Measurements from ENCODE around the gene FHOD1.

FHOD1 gene

GRCh38 chr16:67202956-67203493, 44.3 kb downstream of the FHOD1 start:
- TF ChIP-seq POLR2AphosphoS5 (IDR thresholded peaks at IDR 0.05; ENCODE audit: low read depth), result no peak
- no peak for TF ChIP-seq GABPA (IDR thresholded peaks at IDR 0.05; ENCODE audit: low read depth)
- no peak for TF ChIP-seq REST (IDR thresholded peaks at IDR 0.05; ENCODE audit: insufficient replicate concordance, low read depth)
- TF ChIP-seq CTCF (IDR thresholded peaks at IDR 0.05; ENCODE audit: insufficient read depth, low read length), result no peak
- no peak for TF ChIP-seq SPI1 (IDR thresholded peaks at IDR 0.05; ENCODE audit: borderline replicate concordance, low read depth)
- no peak for DNase-seq (ENCODE audit: low read depth in 1 of 2, low spot score in 1 of 2)
- Histone ChIP-seq H3K4me3 (replicated peaks; ENCODE audit: insufficient read depth, low read length) (no peak overlapping the region), H3K27me3 (ENCODE audit: insufficient read depth, poor library complexity, severe bottlenecking) (no peaks in the 10 kb centered on the region), H3K27ac (replicated peaks) (no peak overlapping the region)

GRCh38 chr16:67202426-67202825, 44.9 kb downstream of the FHOD1 start:
- no peaks in the 10 kb centered on the region for H3K27me3 ChIP-seq (ENCODE audit: insufficient read depth, poor library complexity, severe bottlenecking)
- H3K4me3 ChIP-seq (replicated peaks; ENCODE audit: insufficient read depth, low read length), result no peak overlapping the region
- TF ChIP-seq CTCF (IDR thresholded peaks at IDR 0.05; ENCODE audit: insufficient read depth, low read length) (no peak), GABPA (IDR thresholded peaks at IDR 0.05; ENCODE audit: low read depth) (no peak), POLR2AphosphoS5 (IDR thresholded peaks at IDR 0.05; ENCODE audit: low read depth) (no peak), SPI1 (IDR thresholded peaks at IDR 0.05; ENCODE audit: borderline replicate concordance, low read depth) (no peak), REST (IDR thresholded peaks at IDR 0.05; ENCODE audit: insufficient replicate concordance, low read depth) (no peak)
- no peak for DNase-seq (ENCODE audit: low read depth in 1 of 2, low spot score in 1 of 2)
- no peak overlapping the region for H3K27ac ChIP-seq (replicated peaks)

GRCh38 chr16:67201411-67202345, 45.6 kb downstream of the FHOD1 start:
- Histone ChIP-seq H3K27ac (replicated peaks) (no peak overlapping the region), H3K27me3 (ENCODE audit: insufficient read depth, poor library complexity, severe bottlenecking) (no peaks in the 10 kb centered on the region), H3K4me3 (replicated peaks; ENCODE audit: insufficient read depth, low read length) (no peak overlapping the region)
- TF ChIP-seq SPI1 (IDR thresholded peaks at IDR 0.05; ENCODE audit: borderline replicate concordance, low read depth), result no peak
- TF ChIP-seq REST (IDR thresholded peaks at IDR 0.05; ENCODE audit: insufficient replicate concordance, low read depth), result no peak
- no peak for TF ChIP-seq GABPA (IDR thresholded peaks at IDR 0.05; ENCODE audit: low read depth)
- no peak for TF ChIP-seq CTCF (IDR thresholded peaks at IDR 0.05; ENCODE audit: insufficient read depth, low read length)
- no peak for TF ChIP-seq POLR2AphosphoS5 (IDR thresholded peaks at IDR 0.05; ENCODE audit: low read depth)
- no peak for DNase-seq (ENCODE audit: low read depth in 1 of 2, low spot score in 1 of 2)

Data from HL-60 (cell line).